ENCODE data around the gene ADARB2.

The ADARB2 gene

DNA sequence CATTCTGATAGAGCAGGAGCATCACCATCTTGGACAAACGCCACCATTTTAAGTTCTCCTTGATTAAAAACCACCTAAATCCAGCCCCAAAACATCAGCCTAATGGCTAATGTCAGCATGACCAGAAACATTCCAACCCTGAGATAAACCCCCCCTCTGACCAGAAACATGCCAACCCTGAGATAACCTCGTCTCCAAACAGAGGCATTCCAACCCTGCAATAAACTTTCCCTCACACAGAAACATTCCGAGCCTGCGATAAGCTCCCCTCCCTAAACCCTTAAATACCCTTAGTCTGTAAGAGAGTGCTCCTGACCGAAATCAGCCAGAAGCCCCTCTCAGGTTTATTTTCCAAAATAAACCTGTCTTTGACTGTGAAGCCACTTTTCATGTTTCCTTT is 76.5 kb downstream of the ADARB2 start:
- TF ChIP-seq, protein P1, sequence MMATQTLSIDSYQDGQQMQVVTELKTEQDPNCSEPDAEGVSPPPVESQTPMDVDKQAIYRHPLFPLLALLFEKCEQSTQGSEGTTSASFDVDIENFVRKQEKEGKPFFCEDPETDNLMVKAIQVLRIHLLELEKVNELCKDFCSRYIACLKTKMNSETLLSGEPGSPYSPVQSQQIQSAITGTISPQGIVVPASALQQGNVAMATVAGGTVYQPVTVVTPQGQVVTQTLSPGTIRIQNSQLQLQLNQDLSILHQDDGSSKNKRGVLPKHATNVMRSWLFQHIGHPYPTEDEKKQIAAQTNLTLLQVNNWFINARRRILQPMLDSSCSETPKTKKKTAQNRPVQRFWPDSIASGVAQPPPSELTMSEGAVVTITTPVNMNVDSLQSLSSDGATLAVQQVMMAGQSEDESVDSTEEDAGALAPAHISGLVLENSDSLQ (IDR thresholded peaks at IDR 0.05): no peak
- no peak for TF ChIP-seq FOXA1 (IDR thresholded peaks at IDR 0.05)
- TF ChIP-seq ZNF384 (IDR thresholded peaks at IDR 0.05): no peak
- no peak for TF ChIP-seq TARDBP (IDR thresholded peaks at IDR 0.05)
- no peak for TF ChIP-seq CTBP1 (IDR thresholded peaks at IDR 0.05; ENCODE audit: borderline replicate concordance)
- TF ChIP-seq NFRKB (IDR thresholded peaks at IDR 0.05): no peak
- no peak for TF ChIP-seq SUZ12 (IDR thresholded peaks at IDR 0.05)
- TF ChIP-seq HDGF (IDR thresholded peaks at IDR 0.05; ENCODE audit: borderline replicate concordance): no peak
- TF ChIP-seq SP1 (IDR thresholded peaks at IDR 0.05): no peak
- no peak for TF ChIP-seq FOXM1 (IDR thresholded peaks at IDR 0.05; ENCODE audit: borderline replicate concordance)
- TF ChIP-seq L3MBTL2 (conservative IDR thresholded peaks at IDR 0.05): no peak
- no peak for TF ChIP-seq ELF4 (IDR thresholded peaks at IDR 0.05)
- CTCF ChIA-PET: no interaction called here
- POLR2A ChIA-PET: no interaction called here
- DNase-seq (ENCODE audit: extremely low spot score): no peak

DNA sequence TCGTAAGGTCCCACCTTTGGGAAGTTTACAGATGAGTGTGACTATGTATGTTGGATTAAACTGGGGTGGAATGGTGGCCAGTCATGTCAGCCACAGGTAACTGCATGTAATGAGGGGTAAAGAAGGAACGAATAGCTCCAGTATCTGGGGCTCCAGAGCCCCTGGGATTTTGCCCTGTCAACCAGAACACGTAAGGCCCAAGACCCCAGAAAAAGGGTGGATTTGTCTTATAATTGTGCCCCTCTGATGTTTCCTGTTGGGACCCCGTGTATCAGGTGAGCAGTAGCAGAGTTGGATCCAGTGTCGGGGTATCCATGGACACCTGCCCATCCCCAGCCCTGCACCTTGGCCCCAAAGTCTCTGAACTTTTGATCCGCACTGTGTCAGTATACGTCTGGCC is 76.9 kb downstream of the ADARB2 start:
- ChIA-PET CTCF (no interaction called here), POLR2A (no interaction called here)
- TF ChIP-seq FOXA1 (IDR thresholded peaks at IDR 0.05) (no peak), SUZ12 (IDR thresholded peaks at IDR 0.05) (no peak), ARNT (IDR thresholded peaks at IDR 0.05) (no peak), L3MBTL2 (conservative IDR thresholded peaks at IDR 0.05) (no peak), FOXM1 (IDR thresholded peaks at IDR 0.05; ENCODE audit: borderline replicate concordance) (no peak), ELF4 (IDR thresholded peaks at IDR 0.05) (no peak), CTBP1 (IDR thresholded peaks at IDR 0.05; ENCODE audit: borderline replicate concordance) (no peak), TARDBP (IDR thresholded peaks at IDR 0.05) (no peak), SP1 (IDR thresholded peaks at IDR 0.05) (no peak), LEF1 (IDR thresholded peaks at IDR 0.05; ENCODE audit: borderline replicate concordance) (no peak), ZNF384 (IDR thresholded peaks at IDR 0.05) (no peak), BHLHE40 (IDR thresholded peaks at IDR 0.05; ENCODE audit: borderline replicate concordance) (no peak), NFRKB (IDR thresholded peaks at IDR 0.05) (no peak), FOXK2 (IDR thresholded peaks at IDR 0.05) (no peak)
- TF ChIP-seq, protein P1 (IDR thresholded peaks at IDR 0.05): no peak
- DNase-seq (ENCODE audit: extremely low spot score): no peak

DNA sequence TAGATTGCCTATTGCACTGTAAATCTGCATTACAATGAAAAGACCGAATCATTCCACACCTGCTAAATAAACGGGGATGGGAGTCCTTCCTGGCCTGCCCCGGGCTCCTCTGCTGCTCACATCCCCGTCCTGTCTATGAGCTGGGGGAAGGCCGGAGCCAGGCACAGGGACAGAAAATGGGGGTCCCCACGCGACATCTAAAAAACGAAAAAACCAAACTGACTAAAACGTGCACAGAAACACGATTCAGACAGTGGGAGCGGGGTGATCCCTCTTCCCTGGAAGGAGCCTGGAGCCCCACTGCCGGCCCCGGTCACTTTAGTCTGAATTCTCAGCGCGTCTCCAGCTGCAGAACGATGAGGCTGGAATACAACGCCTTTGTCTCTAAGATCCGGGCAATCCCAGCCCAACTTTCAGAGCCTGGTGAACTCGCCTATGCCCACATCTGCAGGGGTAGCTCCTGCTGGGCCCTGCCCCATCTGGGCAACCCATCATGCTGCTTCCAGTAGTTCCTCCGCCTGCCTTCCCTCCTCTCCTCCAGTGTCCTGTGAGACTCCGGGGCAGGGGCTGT is 78.0 kb downstream of the ADARB2 start:
- no peak for DNase-seq (ENCODE audit: extremely low spot score)

GRCh38 chr10:1658658-1659057 is 78.7 kb downstream of the ADARB2 start:
- DNase-seq (ENCODE audit: extremely low spot score): no peak
- POLR2A ChIA-PET: no interaction called here
- CTCF ChIA-PET: no interaction called here
- TF ChIP-seq SUZ12 (IDR thresholded peaks at IDR 0.05) (no peak), NFRKB (IDR thresholded peaks at IDR 0.05) (no peak), ARNT (IDR thresholded peaks at IDR 0.05) (no peak), FOXM1 (IDR thresholded peaks at IDR 0.05; ENCODE audit: borderline replicate concordance) (no peak), CTBP1 (IDR thresholded peaks at IDR 0.05; ENCODE audit: borderline replicate concordance) (no peak), L3MBTL2 (conservative IDR thresholded peaks at IDR 0.05) (no peak), SP1 (IDR thresholded peaks at IDR 0.05) (no peak), HDGF (IDR thresholded peaks at IDR 0.05; ENCODE audit: borderline replicate concordance) (no peak), BHLHE40 (IDR thresholded peaks at IDR 0.05; ENCODE audit: borderline replicate concordance) (no peak)
- TF ChIP-seq, protein P1 (IDR thresholded peaks at IDR 0.05): no peak

More for the DNA sequence above, 78.0 kb downstream of the ADARB2 start:
- CTCF ChIA-PET: no interaction called here
- POLR2A ChIA-PET: no interaction called here
- TF ChIP-seq SP1 (IDR thresholded peaks at IDR 0.05) (no peak), L3MBTL2 (conservative IDR thresholded peaks at IDR 0.05) (no peak), TARDBP (IDR thresholded peaks at IDR 0.05) (no peak), FOXK2 (IDR thresholded peaks at IDR 0.05) (no peak), FOXM1 (IDR thresholded peaks at IDR 0.05; ENCODE audit: borderline replicate concordance) (no peak), CTBP1 (IDR thresholded peaks at IDR 0.05; ENCODE audit: borderline replicate concordance) (no peak), ZNF384 (IDR thresholded peaks at IDR 0.05) (no peak), ELF4 (IDR thresholded peaks at IDR 0.05) (no peak), LEF1 (IDR thresholded peaks at IDR 0.05; ENCODE audit: borderline replicate concordance) (no peak), NFRKB (IDR thresholded peaks at IDR 0.05) (no peak), BHLHE40 (IDR thresholded peaks at IDR 0.05; ENCODE audit: borderline replicate concordance) (no peak), FOXA1 (IDR thresholded peaks at IDR 0.05) (no peak), SUZ12 (IDR thresholded peaks at IDR 0.05) (no peak), HDGF (IDR thresholded peaks at IDR 0.05; ENCODE audit: borderline replicate concordance) (no peak), ARNT (IDR thresholded peaks at IDR 0.05) (no peak)
- TF ChIP-seq, protein P1 (IDR thresholded peaks at IDR 0.05): no peak

GRCh38 chr10:1657479-1657878 is 79.8 kb downstream of the ADARB2 start:
- TF ChIP-seq BHLHE40 (IDR thresholded peaks at IDR 0.05; ENCODE audit: borderline replicate concordance): no peak
- TF ChIP-seq ELF4 (IDR thresholded peaks at IDR 0.05): no peak
- TF ChIP-seq SUZ12 (IDR thresholded peaks at IDR 0.05): no peak
- TF ChIP-seq ZNF384 (IDR thresholded peaks at IDR 0.05): no peak
- no peak for TF ChIP-seq FOXK2 (IDR thresholded peaks at IDR 0.05)
- TF ChIP-seq FOXM1 (IDR thresholded peaks at IDR 0.05; ENCODE audit: borderline replicate concordance): no peak
- no peak for TF ChIP-seq ARNT (IDR thresholded peaks at IDR 0.05)
- TF ChIP-seq, protein P1 (IDR thresholded peaks at IDR 0.05): no peak
- TF ChIP-seq FOXA1 (IDR thresholded peaks at IDR 0.05): no peak
- TF ChIP-seq LEF1 (IDR thresholded peaks at IDR 0.05; ENCODE audit: borderline replicate concordance): no peak
- no peak for TF ChIP-seq NFRKB (IDR thresholded peaks at IDR 0.05)
- TF ChIP-seq HDGF (IDR thresholded peaks at IDR 0.05; ENCODE audit: borderline replicate concordance): no peak
- no peak for TF ChIP-seq CTBP1 (IDR thresholded peaks at IDR 0.05; ENCODE audit: borderline replicate concordance)
- TF ChIP-seq L3MBTL2 (conservative IDR thresholded peaks at IDR 0.05): no peak
- no peak for TF ChIP-seq SP1 (IDR thresholded peaks at IDR 0.05)
- TF ChIP-seq TARDBP (IDR thresholded peaks at IDR 0.05): no peak
- DNase-seq (ENCODE audit: extremely low spot score): no peak
- CTCF ChIA-PET: no interaction called here
- POLR2A ChIA-PET: no interaction called here

All from HEK293T (cell line).